ENCODE results near the gene TOM1L2. TPM values are rescaled to one million over a fixed set of nuclear protein-coding genes. Genes with fewer than 3 reads are reported as not detected.

Gene TOM1L2
- total RNA-seq, 1 donor from 2014 or later, result 261 TPM

Small RNAs within 50 kb of the gene (microRNA-seq; reads per million reads assigned to microRNA genes)
- gene MIR33B (3.1 reads per million), gene MIR6777 (not detected)

Other genes with a start within 250 kb of the TOM1L2 start
- 17.1 TPM for gene SREBF1, start 135.4 kb downstream of the TOM1L2 start, total RNA-seq
- gene DRC3, start 462 bp upstream of the TOM1L2 start, total RNA-seq, result 1.9 TPM
- 31.5 TPM for gene ATPAF2, start 66.8 kb upstream of the TOM1L2 start, total RNA-seq
- gene GID4, start 67.0 kb upstream of the TOM1L2 start, total RNA-seq, result 17.9 TPM
- gene DRG2, start 115.5 kb upstream of the TOM1L2 start, total RNA-seq, result 17.8 TPM
- 0.70 TPM for gene MYO15A, start 136.4 kb upstream of the TOM1L2 start, total RNA-seq
- gene ALKBH5, start 211.4 kb upstream of the TOM1L2 start, total RNA-seq, result 168 TPM